Nephron (organoid): ENCODE data around the gene ADAMTS1.

Experiments
- H3K27ac Mint-ChIP-seq, 3 experiments: 2 replicates each; pipeline ENCODE4 v1.8.0; 2020; ENCODE audit warnings: mixed read lengths in 3 of 3, mild to moderate bottlenecking in 2 of 3, moderate library complexity in 1 of 3
- H3K27me3 Mint-ChIP-seq: 2 replicates; pipeline ENCODE4 v1.8.0; 2021; ENCODE audit warnings: low read depth, mild to moderate bottlenecking, moderate library complexity, mixed read lengths
- H3K36me3 Mint-ChIP-seq: 2 replicates; pipeline ENCODE4 v1.8.0; 2020; ENCODE audit warnings: low read depth, mixed read lengths
- H3K4me1 Mint-ChIP-seq: 2 replicates; pipeline ENCODE4 v1.8.0; 2020; ENCODE audit warnings: mixed read lengths
- H3K4me3 Mint-ChIP-seq, 3 experiments: 2 replicates each; pipeline ENCODE4 v1.8.0; 2020; ENCODE audit warnings: mild to moderate bottlenecking in 3 of 3, mixed read lengths in 3 of 3, moderate library complexity in 2 of 3
- H3K9me3 Mint-ChIP-seq: 2 replicates; pipeline ENCODE4 v1.8.0; 2020; ENCODE audit warnings: mixed read lengths
- TF ChIP-seq, protein P1 (sequence below), 3 experiments: fragments of 200-600 bp; sonication (generic); IDR thresholded peaks; one replicate each; pipeline ENCODE4 v1.5.0; 2021; ENCODE audit warnings: antibody characterized with exemption in 3 of 3; ENCODE audit not compliant: unreplicated experiment in 3 of 3

ADAMTS1 gene

DNA sequence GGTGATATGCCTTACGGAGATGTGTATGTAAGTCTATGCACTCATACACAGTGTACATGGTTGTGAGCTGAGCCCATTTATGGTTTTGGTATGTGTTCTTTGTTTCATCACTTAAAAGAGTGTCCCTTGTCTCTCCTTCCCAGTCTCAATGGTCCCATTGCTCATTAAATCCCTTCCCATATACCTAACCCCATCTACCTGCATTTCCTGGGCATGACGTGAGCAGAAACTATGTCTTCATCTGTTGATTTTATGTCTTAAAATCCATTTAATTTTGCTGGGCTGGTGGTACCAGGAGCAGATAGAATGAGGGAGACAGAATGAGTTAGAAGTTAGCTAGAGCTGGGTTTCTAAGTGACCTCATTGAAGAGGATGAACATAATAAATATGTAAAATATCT, 44.8 kb downstream of the ADAMTS1 start:
- H3K9me3 Mint-ChIP-seq, result peaks cover 2% of the 10 kb centered on the region
- peak overlapping the region in 1 of 3 experiments; percentile 42 for H3K4me3 Mint-ChIP-seq
- peaks cover 4% of the 10 kb centered on the region for H3K27me3 Mint-ChIP-seq

DNA sequence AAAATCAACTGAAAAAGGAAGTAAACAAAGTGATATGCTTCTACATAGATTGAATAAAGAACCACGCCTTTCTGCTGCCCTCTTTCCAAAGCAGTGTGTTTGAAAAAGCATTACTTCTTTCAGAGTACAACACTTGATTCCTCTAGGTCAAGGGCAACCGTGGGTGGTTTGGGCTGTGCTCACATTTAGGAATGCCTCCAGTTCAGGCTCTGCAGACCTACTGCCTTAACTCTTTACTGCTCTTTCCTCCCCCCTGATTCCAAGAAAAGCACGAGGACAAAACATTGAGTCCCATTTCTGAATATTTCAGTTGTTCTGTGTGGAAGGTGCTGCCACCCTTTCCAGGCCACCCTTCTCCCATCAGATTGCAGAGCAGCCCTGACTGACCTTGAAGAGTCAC, 45.2 kb downstream of the ADAMTS1 start:
- Mint-ChIP-seq H3K27me3 (peaks cover 4% of the 10 kb centered on the region), H3K4me1 (peaks cover 88% of the 10 kb centered on the region)

More for the DNA sequence above, 44.8 kb downstream of the ADAMTS1 start:
- TF ChIP-seq, protein P1, sequence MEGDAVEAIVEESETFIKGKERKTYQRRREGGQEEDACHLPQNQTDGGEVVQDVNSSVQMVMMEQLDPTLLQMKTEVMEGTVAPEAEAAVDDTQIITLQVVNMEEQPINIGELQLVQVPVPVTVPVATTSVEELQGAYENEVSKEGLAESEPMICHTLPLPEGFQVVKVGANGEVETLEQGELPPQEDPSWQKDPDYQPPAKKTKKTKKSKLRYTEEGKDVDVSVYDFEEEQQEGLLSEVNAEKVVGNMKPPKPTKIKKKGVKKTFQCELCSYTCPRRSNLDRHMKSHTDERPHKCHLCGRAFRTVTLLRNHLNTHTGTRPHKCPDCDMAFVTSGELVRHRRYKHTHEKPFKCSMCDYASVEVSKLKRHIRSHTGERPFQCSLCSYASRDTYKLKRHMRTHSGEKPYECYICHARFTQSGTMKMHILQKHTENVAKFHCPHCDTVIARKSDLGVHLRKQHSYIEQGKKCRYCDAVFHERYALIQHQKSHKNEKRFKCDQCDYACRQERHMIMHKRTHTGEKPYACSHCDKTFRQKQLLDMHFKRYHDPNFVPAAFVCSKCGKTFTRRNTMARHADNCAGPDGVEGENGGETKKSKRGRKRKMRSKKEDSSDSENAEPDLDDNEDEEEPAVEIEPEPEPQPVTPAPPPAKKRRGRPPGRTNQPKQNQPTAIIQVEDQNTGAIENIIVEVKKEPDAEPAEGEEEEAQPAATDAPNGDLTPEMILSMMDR (IDR thresholded peaks at IDR 0.05; ENCODE audit: unreplicated experiment in 3 of 3), result no peak
- Mint-ChIP-seq H3K27ac (peak overlapping the region; percentile 88 to 98 (median 95)), H3K4me1 (peaks cover 88% of the 10 kb centered on the region), H3K36me3 (no peaks in the 10 kb centered on the region)

DNA sequence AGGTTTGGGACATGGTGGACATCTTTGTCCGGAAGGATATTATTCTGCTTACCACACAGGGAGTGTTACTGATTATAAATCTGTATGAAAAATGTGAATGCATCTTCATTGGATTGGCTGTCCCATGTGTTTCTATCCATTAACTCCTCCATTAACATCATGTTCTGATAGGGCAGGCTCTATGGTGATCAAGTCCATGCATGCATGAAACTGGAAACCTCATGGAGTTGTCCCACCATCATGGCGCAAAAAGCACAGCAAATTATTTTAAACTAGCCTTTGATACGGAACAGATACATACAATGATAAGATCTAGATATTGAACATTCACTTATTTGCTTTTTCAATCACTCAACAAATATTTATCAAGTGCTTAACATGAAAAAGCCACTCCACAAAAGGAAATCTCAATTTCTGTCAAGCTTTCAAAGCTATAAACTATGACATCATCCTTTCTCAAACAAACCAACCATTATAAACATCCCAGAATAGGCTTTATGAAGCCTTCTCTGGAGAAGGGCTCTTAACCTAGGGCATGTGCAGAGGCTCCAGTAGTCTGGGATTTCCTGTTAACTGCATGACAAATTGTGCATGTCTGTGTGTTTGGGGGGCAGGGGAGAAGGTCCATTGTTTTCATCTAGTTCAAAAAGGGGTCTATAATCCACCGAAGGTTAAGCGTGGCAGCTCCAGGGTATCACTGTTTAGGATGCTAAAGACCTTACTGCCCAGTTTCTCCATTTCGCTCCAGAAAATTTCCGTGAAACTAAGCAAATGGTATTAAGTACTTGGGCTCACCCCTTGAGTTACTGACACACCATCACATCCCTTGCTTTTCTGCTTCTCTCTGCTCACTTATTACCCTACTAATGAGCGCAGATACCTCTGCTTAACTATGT, 46.1 kb downstream of the ADAMTS1 start:
- Mint-ChIP-seq H3K4me3 (no peak overlapping the region), H3K4me1 (peaks cover 84% of the 10 kb centered on the region), H3K27me3 (peaks cover 2% of the 10 kb centered on the region), H3K36me3 (no peaks in the 10 kb centered on the region), H3K27ac (peak overlapping the region; percentile 53 to 98 (median 77)), H3K9me3 (peaks cover 2% of the 10 kb centered on the region)
- TF ChIP-seq, protein P1 (IDR thresholded peaks at IDR 0.05; ENCODE audit: unreplicated experiment in 3 of 3), result no peak

More for the DNA sequence above, 45.2 kb downstream of the ADAMTS1 start:
- TF ChIP-seq, protein P1 (IDR thresholded peaks at IDR 0.05; ENCODE audit: unreplicated experiment in 3 of 3), result no peak
- peak overlapping the region; percentile 88 to 98 (median 95) for H3K27ac Mint-ChIP-seq
- H3K36me3 Mint-ChIP-seq, result no peaks in the 10 kb centered on the region
- H3K4me3 Mint-ChIP-seq, result peak overlapping the region in 1 of 3 experiments; percentile 42
- H3K9me3 Mint-ChIP-seq, result peaks cover 2% of the 10 kb centered on the region

DNA sequence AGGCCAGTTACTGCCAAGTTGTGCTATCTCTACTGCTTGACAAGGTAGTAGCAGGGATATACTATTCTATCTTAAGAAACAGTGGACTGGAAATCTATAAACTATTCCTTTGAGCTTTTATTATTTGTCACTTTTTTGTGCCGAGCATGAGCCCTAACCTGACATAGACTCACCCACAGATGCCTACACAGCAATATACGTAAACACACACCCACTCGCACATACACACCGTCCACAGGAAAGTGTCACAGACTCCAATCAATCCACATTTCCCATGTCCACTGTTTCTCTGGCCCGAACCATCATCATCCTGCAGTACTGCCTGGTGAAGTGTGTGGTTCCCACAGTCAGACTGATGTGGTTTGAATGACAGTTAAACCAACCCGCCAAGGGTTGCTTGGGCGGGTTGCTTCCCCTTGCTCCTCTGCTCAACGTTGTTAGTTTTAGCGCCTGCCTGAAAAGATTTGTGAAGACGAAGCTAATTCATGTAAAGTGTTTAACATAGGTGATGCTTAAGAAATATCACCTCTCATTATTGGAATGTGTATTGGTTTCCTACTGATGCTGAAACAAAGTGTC, 47.2 kb downstream of the ADAMTS1 start:
- Mint-ChIP-seq H3K9me3 (peaks cover 2% of the 10 kb centered on the region), H3K27ac (peak overlapping the region in 2 of 3 experiments; percentile 77 to 98), H3K36me3 (no peaks in the 10 kb centered on the region), H3K27me3 (no peaks in the 10 kb centered on the region), H3K4me1 (peaks cover 83% of the 10 kb centered on the region), H3K4me3 (no peak overlapping the region)
- TF ChIP-seq, protein P1 (IDR thresholded peaks at IDR 0.05; ENCODE audit: unreplicated experiment in 3 of 3), result no peak

DNA sequence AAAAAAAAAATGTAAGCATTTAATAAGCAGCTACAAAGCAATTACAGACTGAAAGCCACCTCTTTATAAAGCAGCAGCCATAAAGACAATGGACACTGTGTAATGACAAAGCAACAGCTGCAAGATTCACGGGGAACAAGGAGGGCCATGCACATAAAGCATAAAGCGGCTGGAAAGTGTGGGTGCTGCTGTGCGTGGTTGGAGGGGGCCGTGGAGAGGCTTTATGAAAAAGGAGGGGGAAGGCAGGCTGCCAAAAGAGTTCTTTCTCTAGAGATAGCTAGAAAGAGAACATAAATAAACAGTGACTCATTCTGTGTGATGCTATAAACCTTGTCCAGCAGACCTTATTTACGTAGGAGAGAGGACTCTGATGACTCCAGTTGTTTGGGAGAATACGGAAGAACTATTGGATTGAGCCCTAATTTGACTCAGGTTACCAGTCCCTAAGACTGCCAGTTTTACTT, 49.3 kb downstream of the ADAMTS1 start:
- peaks cover 68% of the 10 kb centered on the region for H3K4me1 Mint-ChIP-seq
- H3K4me3 Mint-ChIP-seq, result peak overlapping the region in 2 of 3 experiments; percentile 4 to 10
- TF ChIP-seq, protein P1 (IDR thresholded peaks at IDR 0.05; ENCODE audit: unreplicated experiment in 3 of 3), result no peak
- peaks cover 2% of the 10 kb centered on the region for H3K9me3 Mint-ChIP-seq
- no peaks in the 10 kb centered on the region for H3K36me3 Mint-ChIP-seq
- no peaks in the 10 kb centered on the region for H3K27me3 Mint-ChIP-seq
- H3K27ac Mint-ChIP-seq, result peak overlapping the region; percentile 77 to 89 (median 86)
